GM18526 (cell line): ENCODE results near the gene RPH3AL.

Experiments
- POLR2A ChIP-seq: IDR thresholded peaks from 3 replicates; pipeline ENCODE4 v1.6.1; 2011; ENCODE audit not compliant: insufficient read length; ENCODE audit errors: extremely low read depth

RPH3AL gene

GRCh38 chr17:173166-173911, 179.3 kb downstream of the RPH3AL start:
- no peak for TF ChIP-seq POLR2A

- no peak for TF ChIP-seq POLR2A
Measured at GRCh38 chr17:172401-172800, 180.2 kb downstream of the RPH3AL start.

- TF ChIP-seq POLR2A: no peak
Measured at GRCh38 chr17:171871-172270, 180.7 kb downstream of the RPH3AL start.

GRCh38 chr17:170130-170670, 182.4 kb downstream of the RPH3AL start:
- no peak for TF ChIP-seq POLR2A

GRCh38 chr17:165939-166338, 186.7 kb downstream of the RPH3AL start:
- no peak for TF ChIP-seq POLR2A

GRCh38 chr17:164303-165235, 188.0 kb downstream of the RPH3AL start:
- no peak for TF ChIP-seq POLR2A

- TF ChIP-seq POLR2A: no peak
Measured at GRCh38 chr17:163514-164098, 189.0 kb downstream of the RPH3AL start.

GRCh38 chr17:162689-163088, 189.9 kb downstream of the RPH3AL start:
- TF ChIP-seq POLR2A: no peak
